Measurements from ENCODE around the gene RNF207.
"Not testable (repeated sequence)": the region's sequence is repeated elsewhere in the genome, so short reads cannot be mapped to it uniquely, and the experiment has no call there.

The RNF207 gene

DNA sequence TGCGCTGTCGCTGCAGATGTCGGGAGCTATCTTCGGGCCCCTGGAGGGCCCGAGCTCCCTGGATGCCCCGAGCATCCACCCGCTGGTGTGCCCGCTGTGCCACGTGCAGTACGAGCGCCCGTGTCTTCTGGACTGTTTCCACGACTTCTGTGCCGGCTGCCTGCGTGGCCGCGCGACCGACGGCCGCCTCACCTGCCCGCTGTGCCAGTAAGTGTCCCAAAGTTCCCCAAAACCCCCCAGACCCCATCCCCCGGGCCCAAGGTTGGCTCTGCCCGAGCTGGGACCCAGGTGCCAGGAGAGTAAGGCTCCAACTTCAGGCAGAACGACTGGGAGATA lies 569 bp downstream of the RNF207 start:
- DNase-seq, result no peak

DNA sequence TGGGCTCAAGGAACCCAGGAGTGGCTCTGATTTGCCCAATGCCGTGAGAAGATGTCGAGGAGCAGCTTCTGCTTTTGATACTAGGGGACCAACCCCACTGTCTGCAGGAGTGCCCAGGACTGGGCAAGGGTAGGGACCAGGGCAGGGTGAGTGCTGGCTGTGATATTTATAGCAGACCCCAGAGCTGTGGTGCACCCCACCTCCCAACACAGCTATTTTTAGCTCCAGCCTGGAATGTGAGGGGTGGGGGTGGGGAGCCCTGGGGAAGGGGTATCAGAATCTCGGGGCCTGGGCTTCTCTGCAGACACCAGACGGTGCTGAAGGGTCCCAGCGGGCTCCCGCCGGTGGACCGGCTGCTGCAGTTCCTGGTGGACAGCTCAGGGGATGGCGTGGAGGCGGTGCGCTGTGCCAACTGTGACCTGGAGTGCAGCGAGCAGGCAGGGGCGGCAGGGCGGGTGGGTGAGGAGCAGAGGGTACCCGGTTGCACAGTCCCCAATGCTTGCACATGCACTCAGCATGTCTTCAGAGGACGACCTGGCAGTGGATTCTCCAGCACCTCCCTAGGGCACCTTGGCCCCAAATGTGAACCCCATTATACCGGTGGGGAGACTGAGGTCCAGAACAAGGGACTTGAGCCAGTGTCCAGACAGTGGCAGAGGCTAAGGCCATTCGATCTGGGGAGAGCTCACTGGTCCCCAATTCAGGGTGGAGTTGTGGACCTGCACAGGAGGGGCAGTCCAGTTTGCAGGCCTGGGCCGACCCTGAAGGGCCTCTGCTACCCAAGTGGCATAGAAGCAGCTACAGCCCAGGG lies 1.4 kb downstream of the RNF207 start:
- DNase-seq, result no peak

DNA sequence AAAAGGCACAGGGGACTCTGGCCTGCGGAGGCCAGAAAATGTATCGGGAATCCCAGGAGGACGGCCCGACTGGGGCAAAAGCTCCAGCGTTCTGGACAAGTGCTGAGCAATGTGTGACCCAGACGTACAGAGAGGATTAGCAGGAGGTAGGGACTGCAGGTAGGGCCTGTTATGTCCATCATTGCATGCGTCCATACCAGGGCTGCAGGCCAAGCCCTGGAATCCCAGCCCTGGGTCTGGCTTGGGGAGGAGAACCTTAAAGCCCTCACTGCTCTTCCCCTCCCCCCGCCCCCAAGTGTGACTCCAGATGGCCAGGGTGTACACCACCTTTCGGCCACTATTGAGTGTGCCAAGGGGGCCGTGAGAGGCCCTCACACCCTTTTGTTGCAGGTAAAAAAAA lies 2.0 kb downstream of the RNF207 start:
- no peak for DNase-seq

DNA sequence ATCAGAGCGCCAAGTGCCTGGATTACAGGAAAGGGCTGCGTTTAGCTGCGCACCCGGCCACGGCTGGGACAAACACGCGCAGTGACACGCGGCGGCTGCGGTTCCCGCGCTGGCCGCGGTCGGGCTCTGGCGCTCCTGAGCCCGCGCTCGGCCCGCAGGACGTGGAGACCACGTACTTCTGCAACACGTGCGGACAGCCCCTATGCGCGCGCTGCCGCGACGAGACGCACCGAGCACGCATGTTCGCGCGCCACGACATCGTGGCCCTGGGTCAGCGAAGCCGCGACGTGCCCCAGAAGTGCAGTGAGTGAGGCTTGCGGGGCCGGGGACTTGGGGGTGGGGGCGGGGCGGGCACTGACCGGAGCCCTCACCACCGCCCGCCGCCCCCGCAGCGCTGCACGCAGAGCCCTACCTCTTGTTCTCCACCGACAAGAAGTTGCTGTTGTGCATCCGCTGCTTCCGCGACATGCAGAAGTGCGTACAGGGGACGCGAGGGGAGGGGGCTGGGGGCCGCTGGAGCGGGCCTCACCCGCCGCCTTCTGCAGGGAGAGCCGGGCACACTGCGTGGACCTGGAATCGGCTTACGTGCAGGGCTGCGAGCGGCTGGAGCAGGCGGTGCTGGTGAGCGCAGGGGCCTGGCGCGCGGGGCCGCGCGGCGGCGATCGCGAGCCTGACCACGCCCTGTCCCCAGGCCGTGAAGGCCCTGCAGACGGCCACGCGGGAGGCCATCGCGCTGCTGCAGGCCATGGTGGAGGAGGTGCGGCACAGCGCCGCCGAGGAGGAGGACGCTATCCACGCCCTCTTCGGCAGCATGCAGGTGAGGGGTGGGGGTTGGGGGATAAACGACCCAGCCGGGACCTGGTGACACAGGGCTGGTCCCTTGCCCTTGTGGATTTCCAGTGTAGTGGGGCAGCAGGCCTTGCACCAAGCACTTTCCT lies 3.1 kb downstream of the RNF207 start:
- DNase-seq, result no peak

DNA sequence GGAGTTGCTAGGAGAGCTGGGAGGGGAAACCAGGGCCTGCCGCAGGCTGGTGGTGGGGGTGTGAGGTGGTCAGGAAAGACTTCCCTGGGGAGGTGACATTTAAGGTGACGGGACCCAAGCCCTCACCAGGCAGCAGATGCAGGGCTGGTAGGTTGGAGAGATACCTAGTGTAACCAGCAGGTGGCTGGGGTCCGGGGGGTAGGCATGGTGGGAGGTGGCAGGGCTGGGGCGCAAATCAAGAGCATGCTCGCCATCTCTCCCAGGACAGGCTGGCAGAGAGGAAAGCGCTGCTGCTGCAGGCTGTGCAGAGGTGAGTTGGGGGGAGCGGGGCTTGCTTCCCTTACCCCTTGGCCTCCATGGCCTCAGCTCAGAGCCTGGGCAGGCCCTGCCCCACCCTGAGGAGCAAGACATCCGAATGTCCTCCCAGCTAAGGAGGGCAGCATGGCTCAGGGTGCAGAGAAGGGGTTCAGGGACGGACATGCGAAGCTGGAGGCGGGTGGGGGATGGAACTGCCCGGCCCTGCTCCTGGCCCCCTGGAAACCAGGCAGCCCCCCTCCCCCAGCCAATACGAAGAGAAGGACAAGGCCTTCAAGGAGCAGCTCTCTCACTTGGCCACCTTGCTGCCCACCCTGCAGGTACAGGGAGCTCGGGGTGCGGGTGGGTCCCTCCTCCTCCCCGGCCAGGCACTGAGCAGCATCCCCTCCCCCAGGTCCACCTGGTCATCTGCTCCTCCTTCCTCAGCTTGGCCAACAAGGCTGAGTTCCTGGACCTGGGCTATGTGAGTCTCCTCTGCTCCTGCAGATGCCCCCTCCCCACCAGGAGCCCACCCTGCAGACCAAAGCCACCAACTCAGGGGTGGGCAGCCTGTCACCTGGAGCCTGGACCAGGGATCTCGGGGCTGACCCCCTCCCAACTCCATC lies 4.0 kb downstream of the RNF207 start:
- no peak for DNase-seq

DNA sequence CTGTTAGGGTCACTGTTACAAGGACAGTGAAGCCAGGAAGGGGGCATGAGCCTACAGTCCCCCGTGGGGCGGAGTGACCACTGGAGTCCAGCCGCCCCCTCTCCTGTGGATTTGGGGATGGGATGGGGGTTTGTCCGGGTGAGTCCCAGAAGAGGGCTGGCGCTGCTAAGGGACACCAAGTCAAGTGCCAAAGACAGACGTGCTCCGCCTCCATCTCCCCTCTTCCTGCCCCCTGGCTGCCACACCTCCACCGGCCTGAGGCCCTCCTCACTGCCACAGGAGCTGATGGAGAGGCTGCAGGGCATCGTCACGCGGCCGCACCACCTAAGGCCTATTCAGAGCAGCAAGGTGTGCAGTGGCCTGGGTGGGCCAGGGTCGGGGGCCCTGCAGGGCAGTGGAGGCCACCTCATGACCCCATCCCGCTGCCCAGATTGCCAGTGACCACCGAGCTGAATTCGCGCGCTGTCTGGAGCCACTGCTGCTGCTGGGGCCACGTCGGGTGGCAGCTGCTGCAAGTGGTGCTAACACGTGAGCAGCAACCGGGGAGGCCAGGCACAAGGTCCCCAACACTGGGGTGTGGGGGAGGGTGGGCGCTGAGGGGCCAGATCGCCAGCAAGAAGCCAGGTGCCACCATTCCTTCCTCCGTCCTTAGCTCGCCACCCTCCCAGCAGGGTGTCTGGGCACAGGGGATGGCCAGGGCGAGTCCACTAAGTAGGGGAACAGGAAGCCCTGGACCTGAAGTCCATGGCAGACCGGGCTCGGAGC lies 4.9 kb downstream of the RNF207 start:
- no peak for DNase-seq

DNA sequence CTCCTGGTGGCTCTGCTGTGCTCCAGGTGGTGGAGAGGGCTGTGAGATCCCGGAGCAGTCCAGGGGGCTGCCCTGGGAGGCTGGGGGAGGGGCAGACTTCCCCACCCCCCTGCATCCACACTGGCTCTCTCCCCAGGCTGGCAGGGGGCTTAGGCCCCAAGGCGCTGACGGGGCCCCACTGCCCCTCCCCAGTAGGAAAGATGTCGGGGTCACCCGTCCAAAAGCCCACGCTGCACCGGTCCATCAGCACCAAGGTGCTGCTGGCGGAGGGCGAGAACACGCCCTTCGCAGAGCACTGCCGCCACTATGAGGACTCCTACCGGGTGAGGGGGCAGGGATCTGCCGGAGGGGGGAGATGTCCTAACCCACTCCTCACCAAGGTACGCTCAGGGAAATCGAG lies 5.8 kb downstream of the RNF207 start:
- DNase-seq, result no peak

DNA sequence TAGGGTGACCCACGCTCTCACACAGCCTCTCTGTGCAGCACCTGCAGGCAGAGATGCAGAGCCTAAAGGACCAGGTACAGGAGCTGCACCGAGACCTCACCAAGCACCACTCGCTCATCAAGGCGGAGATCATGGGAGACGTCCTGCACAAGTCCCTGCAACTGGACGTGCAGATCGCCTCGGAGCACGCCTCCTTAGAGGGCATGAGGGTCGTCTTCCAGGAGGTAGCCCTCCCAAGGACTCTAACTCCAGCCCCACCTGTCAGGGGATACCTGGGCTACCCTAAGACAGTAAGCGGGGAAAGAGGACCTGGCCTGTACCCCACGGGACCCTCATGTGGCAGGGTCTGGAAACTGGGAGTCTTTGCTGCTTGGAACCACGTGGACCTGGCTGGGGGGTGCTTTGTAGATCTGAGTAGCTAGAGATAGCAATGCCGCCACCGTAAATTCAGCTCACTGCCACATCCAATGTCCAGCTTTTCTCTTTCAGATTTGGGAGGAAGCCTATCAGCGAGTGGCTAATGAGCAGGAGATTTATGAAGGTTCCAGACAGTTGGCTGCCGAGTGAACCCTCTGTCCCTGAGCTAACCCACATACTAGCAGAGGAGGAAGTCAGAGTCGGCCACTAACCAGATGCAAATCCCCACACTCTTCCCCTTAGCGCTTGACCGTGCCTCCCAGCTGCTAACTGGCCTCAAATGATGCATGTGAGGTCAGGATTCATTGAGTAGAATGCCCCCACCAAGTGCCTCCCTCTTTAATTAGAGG lies 6.5 kb downstream of the RNF207 start:
- no peak for DNase-seq

DNA sequence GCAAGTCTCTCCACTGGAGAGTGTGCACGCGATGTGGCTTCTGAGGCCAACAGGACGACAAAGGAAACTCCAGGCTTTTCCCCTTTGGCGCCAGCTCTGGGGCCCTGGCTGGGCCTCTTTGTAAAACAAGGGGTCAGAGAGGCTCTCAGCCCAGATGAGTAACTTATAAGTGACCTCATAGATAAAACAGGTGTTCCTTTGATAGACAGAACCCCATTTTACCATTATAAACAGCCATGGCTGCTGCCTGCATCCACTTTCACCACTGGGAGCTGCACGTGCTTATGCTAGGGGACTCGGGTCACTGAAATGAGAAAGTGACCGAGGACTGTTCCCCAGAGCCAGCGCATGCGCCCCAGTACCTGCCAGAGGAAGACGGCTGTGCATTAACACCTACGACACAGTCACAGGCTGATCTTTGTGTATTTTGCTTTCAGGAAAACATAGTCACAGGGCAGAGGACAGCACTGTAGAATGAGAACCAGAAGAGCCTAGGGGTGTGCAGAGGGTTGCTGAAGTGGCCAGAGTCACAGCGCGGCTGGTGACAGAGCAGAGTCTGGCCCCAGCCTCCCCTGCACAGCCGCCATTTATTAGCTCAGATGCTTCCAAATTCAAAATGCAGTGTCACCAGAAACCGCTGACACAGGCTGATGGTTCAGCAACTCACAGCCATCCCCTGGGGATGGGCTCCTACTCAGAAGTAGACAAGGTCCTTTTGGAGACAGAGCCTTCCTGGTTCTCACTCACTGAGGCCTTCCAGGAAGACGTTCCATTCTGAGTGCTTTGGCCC lies 12.7 kb downstream of the RNF207 start:
- no peak for DNase-seq

DNA sequence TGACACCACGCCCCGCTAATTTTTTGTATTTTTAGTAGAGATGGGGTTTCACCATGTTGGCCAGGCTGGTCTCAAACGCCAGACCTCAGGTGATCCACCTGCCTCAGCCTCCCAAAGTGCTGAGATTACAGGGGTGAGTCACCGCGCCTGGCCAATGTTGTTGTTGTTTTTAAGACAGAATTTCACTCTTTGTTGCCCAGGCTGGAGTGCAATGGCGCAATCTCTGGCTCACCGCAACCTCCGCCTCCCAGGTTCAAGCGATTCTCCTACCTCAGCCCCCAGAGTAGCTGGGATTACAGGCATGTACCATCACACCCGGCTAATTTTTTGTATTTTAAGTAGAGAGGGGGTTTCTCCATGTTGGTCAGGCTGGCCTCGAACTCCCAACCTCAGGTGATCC lies 13.7 kb downstream of the RNF207 start:
- not testable (repeated sequence) for DNase-seq

DNA sequence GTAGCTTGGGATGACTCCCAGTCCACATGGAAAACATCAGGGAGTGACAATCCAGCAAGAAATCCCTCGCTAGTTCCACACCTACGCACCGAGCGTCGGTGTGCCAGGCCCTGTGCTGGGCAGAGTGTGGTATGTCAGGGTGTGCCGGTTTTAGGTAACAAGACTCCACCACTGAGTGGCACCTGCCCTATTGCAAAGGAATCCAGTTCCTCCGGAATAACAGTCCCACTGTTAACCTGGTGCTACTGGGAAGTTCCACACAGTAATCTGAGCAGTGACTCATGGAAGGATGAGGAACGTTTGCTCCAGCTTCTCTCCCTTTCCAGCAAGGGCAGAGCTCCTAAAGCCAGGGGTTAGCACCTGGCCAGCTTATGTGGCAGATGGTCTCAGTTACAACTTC lies 14.3 kb downstream of the RNF207 start:
- DNase-seq, result no peak

DNA sequence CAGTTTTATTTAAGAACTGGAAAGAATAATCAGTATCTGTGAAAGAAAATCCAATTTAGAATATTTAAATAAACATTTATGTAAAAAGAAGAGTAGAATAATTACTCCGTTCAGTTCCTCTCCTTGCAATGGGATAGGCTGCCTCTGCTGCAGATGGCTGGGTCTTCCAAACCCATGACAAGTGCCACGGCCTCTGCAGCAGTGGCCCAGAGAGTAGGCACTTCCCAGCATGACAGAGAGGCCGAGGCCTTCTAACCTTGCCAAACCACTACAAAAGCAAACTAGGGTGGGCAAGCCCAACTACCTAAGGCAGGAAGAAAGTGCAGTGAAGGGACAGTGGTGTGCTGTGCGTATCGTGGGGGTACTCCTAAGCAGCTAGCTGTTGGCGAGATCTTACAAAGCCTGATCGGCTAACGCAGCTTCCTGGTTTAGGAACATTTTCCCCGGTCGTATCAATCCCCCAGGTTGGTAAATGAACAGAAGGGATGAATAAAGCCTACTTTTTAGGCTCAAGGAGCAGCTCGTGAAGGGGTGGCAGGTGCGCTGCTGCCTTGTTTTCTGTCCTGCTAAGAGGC lies 15.4 kb downstream of the RNF207 start:
- no peak for DNase-seq

DNA sequence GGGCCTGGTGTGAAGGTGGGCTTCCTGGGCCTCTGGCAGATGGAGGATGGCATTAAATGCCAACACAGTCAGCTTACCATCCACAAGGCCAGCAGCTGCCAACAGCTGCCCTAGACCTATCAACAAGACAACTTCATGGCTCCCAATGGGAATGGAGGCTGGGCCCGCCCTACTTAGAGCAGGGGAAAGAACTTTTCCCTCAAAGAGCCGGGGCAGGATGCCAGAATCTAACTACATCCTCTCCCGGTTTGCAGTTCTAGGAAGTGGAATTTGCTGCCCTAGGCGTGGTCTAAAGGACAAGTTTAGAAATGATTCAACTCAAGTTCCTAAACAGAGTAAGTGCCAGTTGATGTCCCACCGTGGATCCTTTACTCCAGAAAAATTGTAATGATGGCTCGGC lies 16.7 kb downstream of the RNF207 start:
- no peak for DNase-seq

DNA sequence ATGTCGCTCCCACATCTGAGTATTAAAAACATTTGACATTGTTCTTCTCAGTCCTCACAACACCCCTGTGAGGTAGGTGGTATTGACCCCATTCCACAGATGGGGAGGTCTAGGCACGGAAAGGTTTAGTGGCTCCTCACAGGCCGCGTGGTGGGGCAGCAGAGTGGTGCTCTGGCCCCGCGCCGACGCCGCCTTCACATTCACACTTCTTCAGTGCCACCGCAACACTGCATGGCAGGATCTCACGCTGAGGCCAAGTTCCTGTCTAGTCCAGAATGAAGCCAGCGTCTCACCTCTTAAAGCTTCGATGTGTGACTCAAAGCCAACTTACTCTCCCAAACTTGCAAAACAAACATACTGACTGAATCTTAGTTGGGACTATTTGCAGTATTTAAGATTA lies 17.7 kb downstream of the RNF207 start:
- no peak for DNase-seq

DNA sequence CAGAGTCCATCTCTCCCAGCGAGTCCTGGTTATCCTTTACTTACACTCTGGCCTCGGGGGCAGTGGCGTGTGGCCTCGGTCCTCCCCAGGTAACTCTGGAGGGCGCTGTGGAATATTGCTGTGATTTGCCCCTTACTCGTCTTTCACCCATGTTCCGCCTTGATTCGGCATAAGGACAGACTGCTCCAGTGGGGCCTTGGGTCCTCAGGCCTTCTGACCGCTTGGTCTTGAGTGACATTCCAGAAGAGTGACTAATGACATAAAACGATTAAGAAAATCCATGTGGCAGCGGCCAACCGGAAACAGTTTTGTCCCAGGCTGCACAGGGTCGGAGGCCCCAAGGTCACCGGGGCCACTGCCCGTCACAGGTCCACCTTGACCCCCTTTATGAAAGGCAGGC lies 18.8 kb downstream of the RNF207 start:
- DNase-seq, result no peak

DNA sequence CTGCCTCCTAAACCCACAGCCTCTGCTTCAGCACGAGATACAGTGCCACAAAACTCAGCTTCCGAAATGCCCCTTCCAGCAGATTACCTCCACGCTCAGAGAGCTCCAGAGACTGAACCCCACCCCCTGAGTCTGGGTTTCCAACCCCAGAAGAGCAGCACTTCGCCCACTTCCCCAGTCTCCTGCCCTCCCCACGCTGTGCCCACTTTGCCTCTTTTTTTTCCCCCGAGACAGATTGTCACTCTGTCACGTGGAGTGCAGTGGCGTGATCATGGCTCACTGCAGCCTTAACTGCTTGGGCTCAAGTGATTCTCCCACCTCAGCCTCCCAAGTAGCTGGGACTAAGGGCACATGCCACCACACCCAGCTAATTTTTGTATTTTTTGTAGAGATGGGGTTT lies 19.7 kb downstream of the RNF207 start:
- DNase-seq, result no peak

DNA sequence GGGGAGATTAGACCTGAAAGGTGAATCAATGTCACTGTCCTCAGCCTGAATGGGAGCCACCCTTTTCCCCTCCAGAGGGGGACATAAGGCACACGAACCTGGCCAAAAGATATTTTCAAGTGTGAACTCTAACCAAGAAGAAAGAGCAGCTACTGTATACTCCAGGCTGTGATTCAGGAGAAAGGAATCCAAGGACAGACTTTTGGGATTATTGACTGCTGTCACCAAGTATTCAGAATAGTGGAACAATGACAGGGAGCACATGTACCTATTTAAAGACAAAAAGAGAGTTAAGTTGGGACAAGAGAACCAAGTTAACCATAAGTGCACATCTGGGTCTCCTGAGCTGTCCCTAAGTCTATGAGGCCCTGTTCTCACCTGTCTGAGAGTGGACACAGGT lies 27.5 kb downstream of the RNF207 start:
- no peak for DNase-seq

DNA sequence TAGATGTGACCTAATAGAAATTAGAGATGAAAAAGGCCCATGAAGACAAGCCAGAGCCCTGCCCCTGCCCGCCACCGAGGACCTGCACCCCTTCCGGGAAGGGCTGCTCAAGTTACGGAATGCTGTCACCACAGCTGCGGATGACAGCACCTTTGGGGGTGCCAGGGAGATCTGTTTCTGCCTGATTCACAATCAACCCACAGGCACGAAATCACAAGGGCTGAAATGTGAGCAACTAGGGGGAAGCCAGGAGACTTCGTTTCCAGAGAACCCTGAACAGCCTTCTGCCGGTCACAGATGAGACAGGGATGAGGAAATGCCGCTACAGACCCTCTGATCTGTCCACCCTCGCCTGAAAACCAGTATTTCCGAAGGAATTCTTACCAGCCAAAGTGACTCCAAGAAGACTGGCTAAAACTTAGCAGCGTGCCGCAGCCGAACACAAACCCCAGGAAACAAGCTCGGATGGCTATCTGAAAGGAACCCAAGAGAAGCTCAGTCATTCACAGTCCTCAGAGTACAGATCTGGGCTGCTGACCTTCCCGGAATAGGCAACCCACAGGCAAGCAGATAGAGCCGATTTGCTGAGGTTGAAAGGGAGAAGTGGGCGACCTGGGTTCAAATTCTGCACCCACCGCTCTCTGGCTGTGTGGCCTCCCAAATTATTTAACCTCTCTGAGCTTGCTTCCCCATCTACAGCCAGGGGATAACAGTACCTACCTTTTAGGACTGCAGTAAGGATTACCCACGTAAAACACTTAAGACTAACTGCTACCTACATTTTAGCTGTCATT lies 28.8 kb downstream of the RNF207 start:
- no peak for DNase-seq

DNA sequence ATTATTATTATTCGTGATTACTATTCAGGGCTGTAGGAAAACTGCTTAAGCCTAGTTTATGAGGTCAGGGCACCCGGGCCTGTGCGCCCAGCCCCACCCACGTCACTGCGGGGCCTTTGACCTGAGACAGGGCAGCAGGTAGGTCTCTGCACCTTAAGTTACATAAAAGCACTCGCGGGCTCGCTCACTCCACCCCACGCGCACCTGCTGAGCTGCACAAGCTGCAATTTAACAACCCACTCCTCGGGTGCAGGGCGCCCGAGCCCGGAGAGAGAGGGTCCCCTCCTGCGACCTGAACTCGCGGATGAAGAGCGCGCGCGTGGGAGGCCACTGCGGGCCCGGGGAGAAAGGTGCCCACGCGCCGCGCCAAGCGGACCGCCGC lies 29.4 kb downstream of the RNF207 start:
- no peak for DNase-seq

DNA sequence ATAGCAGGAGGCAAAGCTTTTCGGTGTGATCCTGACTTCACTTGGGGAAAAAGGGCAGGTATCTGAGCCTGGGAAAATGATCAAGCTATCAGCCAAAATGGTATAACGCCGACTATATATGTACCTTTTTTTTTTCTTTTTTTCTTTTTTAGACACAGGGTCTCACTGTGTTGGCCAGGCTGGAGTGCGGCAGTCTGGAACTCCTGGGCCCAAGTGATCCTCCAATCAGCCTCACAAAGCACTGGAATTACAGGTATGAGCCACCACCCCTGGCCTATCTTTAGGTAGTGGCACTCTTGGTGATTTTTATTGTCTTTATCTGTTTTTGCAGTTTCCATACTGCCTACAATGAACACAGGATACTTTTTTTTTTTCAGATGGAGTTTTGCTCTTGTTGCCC lies 31.2 kb downstream of the RNF207 start:
- DNase-seq, result no peak
